DND-41 (cell line): ENCODE data around the gene SOCS1.
A peak's percentile ranks its signal among the peaks of the same experiment; 100 is the strongest.

Experiments used
- CTCF ChIP-seq: IDR thresholded peaks from 2 replicates; pipeline ENCODE4 v1.5.1; 2012; ENCODE audit warnings: borderline replicate concordance, low read length, moderate library complexity, mild to moderate bottlenecking; ENCODE audit not compliant: poor library complexity, severe bottlenecking; ENCODE audit errors: extremely low read depth
- EZH2 ChIP-seq: IDR thresholded peaks from 3 replicates; pipeline ENCODE4 v1.6.1; 2012; ENCODE audit warnings: borderline replicate concordance, low read depth, mild to moderate bottlenecking, moderate library complexity, low read length, inconsistent platforms; ENCODE audit not compliant: severe bottlenecking

GRCh38 chr16:11218604-11218962 lies 37.4 kb downstream of the SOCS1 start:
- TF ChIP-seq CTCF: peak; percentile 74
- TF ChIP-seq EZH2: no peak
